Germinal center (tissue), 1 donor: ENCODE measurements around the gene ZNF625.
A peak's percentile ranks its signal among the peaks of the same experiment; 100 is the strongest.
"Not testable (repeated sequence)": the region's sequence is repeated elsewhere in the genome, so short reads cannot be mapped to it uniquely, and the experiment has no call there.

Source experiments
- DNase-seq: peaks from one replicate; pipeline ENCODE4 v3.0.0; 2012; ENCODE audit warnings: mixed read lengths, low spot score

Gene ZNF625

GRCh38 chr19:12137221-12137940, 19.2 kb downstream of the ZNF625 start:
- peak; percentile 16 for DNase-seq

DNA sequence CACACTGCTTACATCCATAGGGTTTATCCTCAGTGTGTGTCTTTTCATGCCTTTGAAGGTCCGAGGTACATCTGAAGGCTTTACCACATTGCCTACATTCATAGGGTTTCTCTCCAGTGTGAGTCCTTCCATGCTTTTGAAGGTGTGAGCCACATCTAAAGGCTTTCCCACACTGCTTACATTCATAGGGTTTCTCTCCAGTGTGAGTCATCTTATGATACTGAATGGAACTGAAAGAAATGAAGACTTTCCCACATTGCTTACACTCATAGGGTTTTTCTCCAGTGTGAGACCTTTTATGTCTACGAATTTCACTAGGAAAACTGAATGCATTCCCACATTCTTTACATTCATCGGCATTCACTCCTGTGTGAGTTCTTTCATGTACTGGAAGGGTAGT, 23.5 kb downstream of the ZNF625 start:
- DNase-seq = no peak

GRCh38 chr19:12126707-12127106, 29.8 kb downstream of the ZNF625 start:
- peak; percentile 30 for DNase-seq

DNA sequence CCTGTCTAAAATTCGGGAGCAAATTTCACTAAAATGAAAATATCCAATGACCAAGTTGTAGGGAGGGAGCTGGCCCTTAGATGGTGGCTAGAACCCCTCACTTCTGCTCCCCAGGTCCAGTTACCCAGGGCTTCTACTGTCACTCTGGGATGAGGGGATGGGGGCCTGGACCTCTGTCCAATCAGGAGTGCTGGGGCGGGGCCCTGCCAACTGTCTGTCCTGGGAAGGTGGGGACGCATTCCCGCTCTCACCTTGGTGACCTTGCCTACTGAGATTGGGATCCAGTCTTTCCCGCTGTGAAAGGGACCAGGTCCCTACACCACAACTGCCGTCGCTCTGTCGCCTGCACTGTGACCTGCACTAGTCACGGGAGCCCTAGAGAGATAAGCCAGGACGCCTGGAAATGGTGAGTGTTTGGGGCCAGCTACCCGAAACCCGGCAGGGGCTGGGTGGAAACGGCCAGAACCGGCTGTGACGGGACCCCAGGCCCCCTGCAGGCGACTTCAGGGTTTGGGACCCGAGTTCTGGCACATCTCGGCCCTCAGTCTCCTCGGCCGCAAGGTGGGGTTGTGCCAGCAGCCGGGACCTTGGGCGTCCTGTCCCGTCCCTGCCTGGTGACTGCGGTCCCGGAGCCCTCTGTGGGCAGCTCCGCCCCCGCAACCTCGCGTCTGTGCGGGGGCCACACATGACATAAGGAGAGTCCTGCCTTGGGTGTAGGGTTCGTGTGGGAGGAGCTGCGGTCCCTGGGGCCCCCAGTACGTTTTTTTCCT, 39.1 kb downstream of the ZNF625 start:
- DNase-seq = no peak

- no peak for DNase-seq
Measured at GRCh38 chr19:12113121-12113520, 43.4 kb downstream of the ZNF625 start.

GRCh38 chr19:12112701-12113100, 43.8 kb downstream of the ZNF625 start:
- DNase-seq = no peak

- no peak for DNase-seq
Measured at GRCh38 chr19:12111943-12112637, 44.4 kb downstream of the ZNF625 start.

DNA sequence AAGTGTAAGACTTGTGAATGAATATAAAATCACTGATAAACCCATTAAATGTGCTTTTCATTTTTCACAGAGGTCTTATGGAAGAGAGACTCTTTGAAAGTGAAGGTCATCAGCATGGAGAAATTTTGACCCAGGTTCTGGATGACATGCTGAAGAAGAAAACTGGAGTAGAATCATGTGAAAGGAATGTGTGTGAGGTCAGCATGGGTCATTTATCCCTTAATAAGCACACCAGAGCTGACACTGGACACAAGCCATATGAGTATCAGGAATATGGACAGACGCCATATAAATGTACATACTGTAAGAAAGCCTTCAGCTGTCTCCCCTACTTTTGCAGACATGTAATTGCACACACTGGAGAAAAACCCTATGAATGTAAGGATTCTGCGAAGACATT, 45.4 kb downstream of the ZNF625 start:
- no peak for DNase-seq

DNA sequence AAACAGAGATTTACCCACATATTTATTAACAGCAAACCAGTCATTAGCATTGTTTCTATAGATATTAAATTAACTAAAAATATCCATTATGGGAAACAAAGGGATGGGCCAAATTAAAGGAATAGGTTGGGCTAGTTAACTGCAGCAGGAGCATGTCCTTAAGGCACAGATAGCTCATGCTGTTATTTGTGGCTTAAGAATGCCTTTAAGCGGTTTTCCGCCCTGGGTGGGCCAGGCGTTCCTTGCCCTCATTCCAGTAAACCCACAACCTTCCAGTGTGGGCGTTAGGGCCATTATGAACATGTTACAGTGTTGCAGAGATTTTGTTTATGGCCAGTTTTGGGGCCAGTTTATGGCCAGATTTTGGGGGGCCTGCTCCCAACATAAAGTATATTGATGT, 52.6 kb downstream of the ZNF625 start:
- DNase-seq = not testable (repeated sequence)

- DNase-seq = no peak
Measured at GRCh38 chr19:12098040-12098439, 58.5 kb downstream of the ZNF625 start.

DNA sequence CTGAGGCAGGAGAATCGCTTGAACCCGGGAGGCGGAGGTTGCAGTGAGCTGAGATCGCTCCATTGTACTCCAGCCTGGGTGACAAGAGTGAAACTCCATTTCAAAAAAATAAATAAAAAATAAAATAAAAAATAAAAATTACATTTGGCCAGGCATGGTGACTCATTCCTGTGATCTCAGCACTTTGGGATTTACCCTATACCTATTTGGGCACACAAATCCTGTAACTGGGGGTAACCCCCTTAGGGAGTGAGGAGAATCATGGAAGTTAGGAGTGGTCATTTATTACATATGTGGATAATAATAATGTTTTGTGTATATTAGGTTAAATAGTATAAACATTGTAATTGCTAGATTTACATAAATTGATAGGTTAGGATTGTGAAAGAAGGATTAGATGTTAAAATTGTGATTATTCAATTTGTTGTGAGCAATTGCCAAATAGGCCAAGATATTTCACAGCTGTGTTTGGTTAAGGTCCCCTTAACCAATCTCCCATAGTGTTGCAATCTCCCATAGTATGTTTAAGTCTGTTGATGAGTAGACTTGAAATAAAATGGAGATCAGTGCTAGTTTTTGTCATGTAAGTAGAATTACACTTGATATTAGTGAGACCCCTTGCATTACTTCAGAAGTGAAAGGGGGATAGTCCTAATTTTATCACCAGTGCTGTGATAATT, 61.3 kb downstream of the ZNF625 start:
- no peak for DNase-seq
